Progenitor cell of endocrine pancreas (in vitro differentiated cells): ENCODE results near the gene ZDHHC15. TPM values are rescaled to one million over a fixed set of nuclear protein-coding genes. Genes with fewer than 3 reads are reported as not detected.
A peak's percentile ranks its signal among the peaks of the same experiment; 100 is the strongest.
"Not testable (repeated sequence)": the region's sequence is repeated elsewhere in the genome, so short reads cannot be mapped to it uniquely, and the experiment has no call there.

Experiments
- DNase-seq: peaks from one replicate; pipeline ENCODE4 v3.0.0; 2021; ENCODE audit warnings: low spot score; ENCODE audit not compliant: unreplicated experiment
- H3K27ac Mint-ChIP-seq: 2 replicates; pipeline ENCODE4 v1.8.0; 2021; ENCODE audit warnings: mild to moderate bottlenecking, moderate library complexity, mixed read lengths
- H3K27me3 Mint-ChIP-seq: 2 replicates; pipeline ENCODE4 v1.8.0; 2021; ENCODE audit warnings: mixed read lengths
- H3K36me3 Mint-ChIP-seq: 2 replicates; pipeline ENCODE4 v1.8.0; 2022; ENCODE audit warnings: mixed read lengths; ENCODE audit not compliant: insufficient read depth
- H3K4me1 Mint-ChIP-seq: 2 replicates; pipeline ENCODE4 v1.8.0; 2021; ENCODE audit warnings: low read depth, mixed read lengths
- H3K4me3 Mint-ChIP-seq: 2 replicates; pipeline ENCODE4 v1.8.0; 2021; ENCODE audit warnings: low read depth, mild to moderate bottlenecking, moderate library complexity, mixed read lengths
- H3K9me3 Mint-ChIP-seq: 2 replicates; pipeline ENCODE4 v1.8.0; 2021; ENCODE audit warnings: low read depth, mixed read lengths
- CTCF ChIP-seq: fragments of 200-600 bp; sonication (generic); IDR thresholded peaks from one replicate; pipeline ENCODE4 v1.5.0; 2021; ENCODE audit warnings: antibody characterized with exemption, mild to moderate bottlenecking; ENCODE audit not compliant: unreplicated experiment
- total RNA-seq: library from RNA; stranded (reverse); gene quantifications from 2 replicates; pipeline ENCODE4 v1.2.1, GENCODE V29; 2021

The ZDHHC15 gene
- total RNA-seq, 1 donor from 2014 or later, result 2.3 TPM

- Mint-ChIP-seq H3K9me3 (peaks cover 20% of the 10 kb centered on the region), H3K36me3 (no peaks in the 10 kb centered on the region), H3K27ac (no peak overlapping the region), H3K4me1 (no peaks in the 10 kb centered on the region), H3K27me3 (no peaks in the 10 kb centered on the region), H3K4me3 (no peak overlapping the region)
- no peak for DNase-seq
- TF ChIP-seq CTCF, result no peak
These were observed 156.0 kb downstream of the ZDHHC15 start for GRCh38 chrX:75366861-75367260.

- Mint-ChIP-seq H3K27me3 (no peaks in the 10 kb centered on the region), H3K36me3 (no peaks in the 10 kb centered on the region), H3K4me1 (no peaks in the 10 kb centered on the region), H3K4me3 (no peak overlapping the region), H3K27ac (no peak overlapping the region), H3K9me3 (peaks cover 26% of the 10 kb centered on the region)
- TF ChIP-seq CTCF, result no peak
- no peak for DNase-seq
These were observed 157.4 kb downstream of the ZDHHC15 start for GRCh38 chrX:75365243-75365975.

GRCh38 chrX:75361788-75362187, 161.0 kb downstream of the ZDHHC15 start:
- Mint-ChIP-seq H3K4me3 (no peak overlapping the region), H3K36me3 (no peaks in the 10 kb centered on the region), H3K27me3 (no peaks in the 10 kb centered on the region), H3K4me1 (no peaks in the 10 kb centered on the region), H3K9me3 (peaks cover 31% of the 10 kb centered on the region), H3K27ac (no peak overlapping the region)
- DNase-seq, result no peak
- TF ChIP-seq CTCF, result no peak

GRCh38 chrX:75348601-75349000, 174.2 kb downstream of the ZDHHC15 start:
- not testable (repeated sequence) for H3K36me3 Mint-ChIP-seq, H3K4me3 Mint-ChIP-seq, DNase-seq, H3K4me1 Mint-ChIP-seq, H3K27me3 Mint-ChIP-seq
- Mint-ChIP-seq H3K27ac (peak overlapping the region; percentile 53), H3K9me3 (peaks cover 62% of the 10 kb centered on the region)

GRCh38 chrX:75337525-75337924, 185.3 kb downstream of the ZDHHC15 start:
- no peak for DNase-seq
- no peak for TF ChIP-seq CTCF
- H3K4me3 Mint-ChIP-seq, result no peak overlapping the region
- H3K4me1 Mint-ChIP-seq, result no peaks in the 10 kb centered on the region
- H3K36me3 Mint-ChIP-seq, result peaks cover 13% of the 10 kb centered on the region
- H3K9me3 Mint-ChIP-seq, result peaks cover 29% of the 10 kb centered on the region
- H3K27ac Mint-ChIP-seq, result no peak overlapping the region
- no peaks in the 10 kb centered on the region for H3K27me3 Mint-ChIP-seq

GRCh38 chrX:75335127-75335458, 187.7 kb downstream of the ZDHHC15 start:
- peaks cover 41% of the 10 kb centered on the region for H3K9me3 Mint-ChIP-seq
- H3K4me1 Mint-ChIP-seq, result no peaks in the 10 kb centered on the region
- H3K36me3 Mint-ChIP-seq, result peaks cover 33% of the 10 kb centered on the region
- no peak for TF ChIP-seq CTCF
- no peak for DNase-seq
- no peaks in the 10 kb centered on the region for H3K27me3 Mint-ChIP-seq
- H3K27ac Mint-ChIP-seq, result no peak overlapping the region
- no peak overlapping the region for H3K4me3 Mint-ChIP-seq

GRCh38 chrX:75334407-75335126, 188.3 kb downstream of the ZDHHC15 start:
- peaks cover 38% of the 10 kb centered on the region for H3K36me3 Mint-ChIP-seq
- H3K9me3 Mint-ChIP-seq, result peaks cover 44% of the 10 kb centered on the region
- DNase-seq, H3K27ac Mint-ChIP-seq, H3K4me1 Mint-ChIP-seq, H3K4me3 Mint-ChIP-seq, H3K27me3 Mint-ChIP-seq: not testable (repeated sequence)
